AG09319 (cell line): ENCODE data around the gene ZCWPW1.

Source experiments
- DNase-seq: peaks from one replicate; pipeline ENCODE4 v3.0.0-alpha.2; 2010; ENCODE audit warnings: low read depth; ENCODE audit errors: extremely low read depth
- CTCF ChIP-seq: IDR thresholded peaks from 2 replicates; pipeline ENCODE4 v1.5.1; 2011; ENCODE audit warnings: low read depth, mild to moderate bottlenecking, inconsistent platforms, low read length, moderate library complexity

The ZCWPW1 gene

DNA sequence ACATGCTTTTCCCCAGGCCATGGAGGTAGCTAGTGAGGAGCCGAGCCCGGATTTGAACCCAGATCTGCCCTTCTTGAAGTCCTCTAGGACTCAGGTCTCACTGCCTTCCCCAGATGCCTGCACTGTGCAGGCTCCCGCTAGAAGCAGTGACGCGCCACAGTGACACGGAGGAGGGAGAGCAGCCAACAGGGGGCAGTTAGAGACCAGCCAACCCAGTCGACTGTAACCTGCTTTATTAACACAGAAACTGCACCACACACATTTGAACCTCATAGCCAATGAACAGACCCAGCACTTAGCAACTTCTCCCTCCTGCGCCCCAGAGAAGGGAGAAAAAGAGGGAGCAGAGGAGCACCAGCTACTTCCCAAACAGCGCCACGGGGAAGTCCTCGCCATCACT lies 27.8 kb downstream of the ZCWPW1 start:
- no peak for TF ChIP-seq CTCF
- DNase-seq, result no peak

- no peak for DNase-seq
- TF ChIP-seq CTCF, result no peak
Observed at GRCh38 chr7:100400041-100400440, 28.5 kb downstream of the ZCWPW1 start.

GRCh38 chr7:100398239-100398638 lies 30.3 kb downstream of the ZCWPW1 start:
- TF ChIP-seq CTCF, result no peak
- DNase-seq, result no peak

- no peak for TF ChIP-seq CTCF
- no peak for DNase-seq
Observed at GRCh38 chr7:100397315-100398081, 31.0 kb downstream of the ZCWPW1 start.

DNA sequence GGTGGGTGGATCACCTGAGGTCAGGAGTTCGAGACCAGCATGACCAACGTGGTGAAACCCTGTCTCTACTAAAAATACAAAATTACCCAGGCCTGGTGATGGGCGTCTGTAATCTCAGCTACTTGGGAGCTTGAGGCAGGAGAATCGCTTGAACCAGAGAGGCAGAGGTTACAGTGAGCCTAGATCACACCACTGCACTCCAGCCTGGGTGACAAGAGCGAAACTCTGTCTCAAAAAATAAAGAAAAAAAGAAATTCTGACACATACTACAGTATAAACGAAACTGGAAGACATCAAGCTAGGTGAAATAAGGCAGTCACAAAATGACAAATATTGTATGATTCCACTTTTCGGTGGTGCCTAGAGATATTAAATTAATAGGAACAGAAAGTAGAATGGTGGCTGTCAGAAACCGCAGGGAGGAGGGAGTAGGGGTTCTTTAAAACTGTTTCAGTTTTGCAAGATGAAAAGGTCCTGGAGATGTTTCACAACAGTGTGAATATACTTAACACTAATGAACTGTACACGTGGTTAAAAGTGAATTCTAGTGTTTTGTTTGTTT lies 32.0 kb downstream of the ZCWPW1 start:
- TF ChIP-seq CTCF, result no peak
- no peak for DNase-seq

DNA sequence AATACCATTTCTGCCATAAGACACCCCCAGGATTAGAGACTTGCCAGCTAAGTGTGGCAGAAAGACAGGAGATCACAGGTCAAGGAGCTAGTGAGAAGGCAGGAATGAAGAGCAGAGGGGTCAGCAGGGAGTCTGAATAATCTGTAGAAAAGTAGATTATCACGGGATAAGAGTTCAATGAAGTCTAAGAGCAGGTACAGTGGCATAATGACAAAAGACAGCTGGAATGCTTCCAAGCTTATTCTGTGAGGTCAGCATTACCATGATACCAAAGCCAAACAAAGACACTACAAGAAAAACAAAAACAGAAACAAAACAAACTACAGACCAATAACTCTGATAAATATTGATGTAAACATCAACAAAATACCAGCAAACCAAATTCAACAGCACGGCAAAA lies 34.4 kb downstream of the ZCWPW1 start:
- no peak for DNase-seq
- TF ChIP-seq CTCF, result no peak

- no peak for TF ChIP-seq CTCF
Observed at GRCh38 chr7:100393233-100393905, 35.1 kb downstream of the ZCWPW1 start.

More at GRCh38 chr7:100393233-100393905, 35.1 kb downstream of the ZCWPW1 start:
- no peak for DNase-seq
